ENCODE results near the gene CYP4A11.
"Not testable (repeated sequence)": the region's sequence is repeated elsewhere in the genome, so short reads cannot be mapped to it uniquely, and the experiment has no call there.

CYP4A11 gene

GRCh38 chr1:46927249-46927835 lies 13.9 kb downstream of the CYP4A11 start:
- Histone ChIP-seq H3K4me3 (ENCODE audit: low read depth, low read length) (no peak overlapping the region), H3K9me3 (ENCODE audit: severe bottlenecking) (peaks cover 4% of the 10 kb centered on the region), H3K36me3 (no peaks in the 10 kb centered on the region), H3K27me3 (ENCODE audit: insufficient read depth, low read depth, severe bottlenecking) (no peaks in the 10 kb centered on the region), H3K27ac (no peak overlapping the region)
- DNase-seq = no peak
- TF ChIP-seq CTCF (IDR thresholded peaks at IDR 0.05; ENCODE audit: low read depth, low read length) = no peak

GRCh38 chr1:46910790-46911189 lies 30.5 kb downstream of the CYP4A11 start:
- Histone ChIP-seq H3K36me3 (no peaks in the 10 kb centered on the region), H3K27ac (no peak overlapping the region), H3K9me3 (ENCODE audit: severe bottlenecking) (peaks cover 8% of the 10 kb centered on the region), H3K27me3 (ENCODE audit: insufficient read depth, low read depth, severe bottlenecking) (no peaks in the 10 kb centered on the region), H3K4me3 (ENCODE audit: low read depth, low read length) (no peak overlapping the region)
- DNase-seq = no peak
- no peak for TF ChIP-seq CTCF (IDR thresholded peaks at IDR 0.05; ENCODE audit: low read depth, low read length)

- no peak for DNase-seq
- Histone ChIP-seq H3K27me3 (ENCODE audit: insufficient read depth, low read depth, severe bottlenecking) (no peaks in the 10 kb centered on the region), H3K36me3 (no peaks in the 10 kb centered on the region), H3K4me3 (ENCODE audit: low read depth, low read length) (no peak overlapping the region), H3K9me3 (ENCODE audit: severe bottlenecking) (no peaks in the 10 kb centered on the region), H3K27ac (no peak overlapping the region)
- TF ChIP-seq CTCF (IDR thresholded peaks at IDR 0.05; ENCODE audit: low read depth, low read length) = no peak
Observed at GRCh38 chr1:46903481-46903880, 37.8 kb downstream of the CYP4A11 start.

DNA sequence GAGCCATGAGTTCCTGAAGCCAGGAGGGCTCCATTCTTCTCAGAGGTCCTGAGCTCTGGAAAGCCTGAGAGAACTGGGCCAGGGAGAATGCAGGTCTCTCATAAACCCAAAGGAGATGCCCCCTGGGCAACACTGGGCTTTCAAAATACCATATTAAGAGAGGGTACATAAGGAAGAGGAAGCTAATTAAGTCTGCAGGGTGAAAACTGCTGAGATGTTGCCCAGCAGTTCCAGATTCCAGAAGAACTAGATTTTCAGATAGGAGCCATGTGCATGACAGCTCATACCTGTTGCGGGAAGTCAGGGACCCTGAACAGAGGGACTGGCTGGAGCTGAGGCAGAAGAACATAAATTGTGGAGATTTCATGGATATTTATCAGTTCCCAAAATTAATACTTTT lies 40.9 kb downstream of the CYP4A11 start:
- TF ChIP-seq CTCF (IDR thresholded peaks at IDR 0.05; ENCODE audit: low read depth, low read length) = no peak

GRCh38 chr1:46881656-46882055 lies 59.6 kb downstream of the CYP4A11 start:
- H3K27me3 ChIP-seq (ENCODE audit: insufficient read depth, low read depth, severe bottlenecking); H3K9me3 ChIP-seq (ENCODE audit: severe bottlenecking); DNase-seq; H3K27ac ChIP-seq; H3K36me3 ChIP-seq; H3K4me3 ChIP-seq (ENCODE audit: low read depth, low read length): not testable (repeated sequence)

More for the DNA sequence above, 40.9 kb downstream of the CYP4A11 start:
- Histone ChIP-seq H3K36me3 (no peaks in the 10 kb centered on the region), H3K9me3 (ENCODE audit: severe bottlenecking) (no peaks in the 10 kb centered on the region), H3K27me3 (ENCODE audit: insufficient read depth, low read depth, severe bottlenecking) (no peaks in the 10 kb centered on the region), H3K4me3 (ENCODE audit: low read depth, low read length) (no peak overlapping the region), H3K27ac (no peak overlapping the region)
- DNase-seq = no peak
